ENCODE measurements around the gene ALDH4A1.

DNA sequence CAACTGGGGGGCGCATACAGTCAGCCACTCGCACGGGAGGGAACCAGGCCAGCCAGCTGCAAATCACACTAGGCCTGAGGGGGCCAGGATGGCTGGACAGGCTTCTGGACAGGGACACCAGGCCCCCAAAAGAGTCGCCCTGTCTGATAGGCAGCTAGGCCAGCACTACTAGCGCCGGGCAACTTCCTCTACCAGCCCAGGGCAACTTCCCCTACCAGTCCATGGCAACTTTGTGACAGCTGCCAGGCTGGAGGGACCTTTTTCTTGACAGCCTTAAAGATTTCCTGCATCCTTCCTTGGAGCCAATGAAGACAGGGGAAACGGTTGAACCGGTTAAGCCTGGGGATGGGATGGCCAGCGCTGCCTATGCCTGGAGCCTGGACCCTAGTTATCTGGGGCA is 49.1 kb upstream of the ALDH4A1 start:
- TF ChIP-seq GATA2 (IDR thresholded peaks at IDR 0.05; ENCODE audit: low read depth, low read length) (no peak), GATA3 (IDR thresholded peaks at IDR 0.05; ENCODE audit: low read depth, low read length) (no peak)
